Right ventricle myocardium inferior (tissue), 1 donor: ENCODE data around the gene SLC20A1. TPM values are rescaled to one million over a fixed set of nuclear protein-coding genes. Genes with fewer than 3 reads are reported as not detected.

Experiments used
- ATAC-seq: fragments of 200-7000 bp; cut with Tn5 transposase; one replicate; pipeline ENCODE4 v1.9.1; 2020; ENCODE audit warnings: mild to moderate bottlenecking, moderate library complexity
- DNase-seq: peaks from one replicate; pipeline ENCODE4 v3.0.0; 2021; ENCODE audit errors: missing footprints
- intact Hi-C: fragments of 100-400 bp; cut with DNase I; formaldehyde crosslinking; loops from one replicate; pipeline ENCODE4 v1.11.0; 2022
- total RNA-seq: library from RNA; stranded (reverse); fragmentation: NEBNext Ultra II Directional; extraction: Animal tissue kit (Norgen Biotek cat#: 25700); gene quantifications from one replicate; pipeline ENCODE4 v1.2.1, GENCODE V29; 2021
- donor health status: DM: no; HTN: yes; CAD: no; lungs with severe emphysema.

SLC20A1 gene
- total RNA-seq, 1 donor from 2014 or later, result 10.2 TPM

- no peak for ATAC-seq
- intact Hi-C loops, result no loop called here
- peak; percentile 71 for DNase-seq
These were observed 21.6 kb upstream of the SLC20A1 start for GRCh38 chr2:112623913-112624777.

DNA sequence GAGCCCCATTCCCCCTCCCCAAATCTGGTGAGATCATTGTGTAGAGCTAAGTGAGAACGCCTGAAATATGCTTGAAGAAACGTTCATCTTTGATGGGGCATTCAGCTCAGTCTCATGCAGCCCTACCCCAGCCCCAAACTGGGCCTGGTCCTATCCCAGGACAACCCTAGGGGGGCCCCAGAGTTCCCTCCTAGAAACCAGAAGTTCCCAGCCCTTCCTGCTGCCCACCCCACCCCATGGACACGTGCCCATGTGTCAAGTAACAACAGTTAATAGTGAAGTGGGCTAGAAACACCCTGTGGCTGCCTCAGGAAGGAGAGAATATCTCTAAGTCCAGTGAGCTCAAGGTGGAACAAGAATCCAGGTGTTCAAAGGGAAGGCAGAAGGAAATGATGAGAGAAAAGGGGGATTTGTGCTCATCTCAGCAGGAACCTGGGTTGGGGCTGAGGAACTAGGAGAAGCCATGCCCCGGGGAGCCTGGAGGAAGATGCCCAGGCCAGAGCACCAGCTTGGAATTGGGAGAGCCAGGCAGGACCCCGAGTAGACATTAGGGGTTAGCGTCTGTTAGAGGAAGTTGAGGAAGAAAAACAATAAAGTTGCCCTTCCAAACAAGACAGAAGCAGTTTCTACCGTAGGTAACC, 20.1 kb upstream of the SLC20A1 start:
- DNase-seq (no peak), ATAC-seq (no peak)
- intact Hi-C loops, result loop anchor here (1.0 kb wide), 2 partner anchors 66 to 101 kb away; no protein-coding TSS in a partner anchor

DNA sequence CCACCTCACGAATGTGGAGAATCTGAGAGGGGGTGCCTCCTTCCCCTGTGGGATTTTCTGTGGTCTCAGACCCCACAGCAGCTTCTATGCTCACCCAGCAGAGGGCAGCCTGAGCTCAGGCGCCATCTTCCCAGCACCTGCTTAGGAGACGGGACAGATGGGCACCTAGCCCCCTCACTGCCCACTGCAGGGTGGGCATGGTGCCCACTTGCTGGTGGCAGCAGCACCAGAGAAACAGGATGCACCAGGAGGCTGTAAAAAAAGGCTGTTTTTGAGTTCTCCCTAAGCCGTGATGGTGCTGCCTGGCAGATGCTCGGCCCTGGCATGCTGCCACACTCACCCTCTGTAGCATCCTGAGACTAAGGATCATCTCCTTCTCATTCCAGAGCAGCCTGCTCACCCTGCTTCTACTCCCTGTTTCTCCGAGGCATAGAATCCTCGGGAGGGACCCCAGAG, 19.1 kb upstream of the SLC20A1 start:
- DNase-seq (peak; percentile 79), ATAC-seq (peak; percentile 77)
- intact Hi-C loops, result loop anchor here (1.0 kb wide), 2 partner anchors 65 to 100 kb away; no protein-coding TSS in a partner anchor

DNA sequence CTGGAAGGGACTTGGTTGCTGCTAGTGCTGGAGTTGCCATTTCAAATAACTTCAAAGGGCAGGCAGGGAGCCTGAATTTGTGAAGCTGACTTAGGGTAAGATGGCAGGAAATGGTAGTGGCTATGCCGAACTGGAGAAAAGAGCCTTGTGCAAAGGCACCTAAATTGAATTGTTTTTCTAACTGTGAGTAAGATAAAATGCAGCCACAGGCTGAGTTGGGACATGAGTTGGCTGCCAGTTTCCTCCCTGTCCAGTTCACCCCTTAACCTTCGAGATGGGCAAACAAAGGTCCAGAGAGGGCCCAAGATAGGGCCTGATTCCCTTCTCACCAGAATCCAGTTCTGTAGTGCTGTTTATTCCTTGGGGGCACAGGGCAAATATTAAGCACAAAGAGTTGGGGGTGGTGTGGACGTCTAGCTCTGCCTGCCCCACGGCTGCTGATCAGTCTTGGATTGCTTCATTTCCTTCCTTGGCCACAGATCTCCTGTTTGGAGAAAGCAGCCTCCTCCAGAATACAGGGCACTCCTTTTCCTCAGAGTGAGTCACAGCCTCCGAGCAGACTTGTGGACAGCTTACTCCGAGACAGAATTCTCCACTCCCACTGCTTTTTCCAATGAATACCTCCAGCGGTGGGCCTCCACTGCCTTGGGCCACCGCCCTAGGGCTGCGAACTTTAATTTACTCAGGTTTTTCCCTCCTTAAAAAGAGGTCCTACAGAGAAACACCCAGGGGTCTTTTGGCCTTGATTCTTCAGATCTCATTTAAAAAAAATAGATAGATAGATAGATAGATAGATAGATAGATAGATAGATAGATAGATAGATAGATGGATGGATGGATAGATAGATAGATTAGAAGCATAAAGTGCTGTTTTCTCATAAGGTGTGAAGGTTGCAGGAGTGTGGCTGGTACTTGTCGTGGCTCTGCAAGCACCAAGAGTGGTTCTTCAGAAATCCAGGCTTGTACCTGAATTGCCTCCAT, 18.4 kb upstream of the SLC20A1 start:
- intact Hi-C loops, result no loop called here
- DNase-seq, result no peak

DNA sequence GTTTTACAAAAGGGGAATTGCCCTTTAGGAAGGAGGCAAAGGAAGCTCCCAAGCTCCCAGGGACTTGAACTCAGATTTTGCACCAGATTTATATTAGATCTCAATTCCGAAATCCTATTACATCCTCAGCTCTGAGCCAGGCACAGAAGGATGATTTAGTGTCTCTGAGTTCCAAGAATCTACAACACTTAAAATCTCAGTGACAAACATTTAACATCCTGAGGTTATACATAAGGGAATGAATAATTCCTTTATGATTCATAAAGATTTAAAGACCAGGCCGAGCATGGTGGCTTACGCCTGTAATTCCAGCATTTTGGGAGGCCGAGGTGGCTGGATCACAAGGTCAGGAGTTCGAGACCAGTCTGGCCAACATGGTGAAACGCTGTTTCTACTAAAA, 16.5 kb upstream of the SLC20A1 start:
- intact Hi-C loops, result no loop called here
- no peak for ATAC-seq

More for the DNA sequence above, 18.4 kb upstream of the SLC20A1 start:
- ATAC-seq, result peak; percentile 96

DNA sequence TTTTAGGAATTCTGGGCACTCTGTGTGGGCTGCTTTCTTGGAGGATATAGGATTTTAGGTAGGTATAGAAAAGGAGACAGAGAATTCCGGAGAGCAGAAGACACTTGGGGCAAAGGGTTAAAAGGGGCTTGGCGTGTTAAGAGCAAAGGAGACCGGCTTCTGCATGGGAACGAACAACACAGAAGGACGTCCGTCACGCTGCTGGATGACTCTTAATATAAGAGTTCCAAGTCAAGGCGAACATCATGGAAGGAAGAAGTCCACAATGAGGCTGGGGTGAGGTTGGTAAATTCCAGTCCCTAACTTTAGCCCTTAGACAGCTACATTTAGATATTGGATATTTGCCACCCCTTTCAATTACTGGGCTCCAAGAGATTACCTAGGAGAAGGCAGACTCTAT, 15.9 kb upstream of the SLC20A1 start:
- no peak for DNase-seq
- ATAC-seq, result no peak
- intact Hi-C loops, result no loop called here

More for the DNA sequence above, 16.5 kb upstream of the SLC20A1 start:
- DNase-seq, result no peak

DNA sequence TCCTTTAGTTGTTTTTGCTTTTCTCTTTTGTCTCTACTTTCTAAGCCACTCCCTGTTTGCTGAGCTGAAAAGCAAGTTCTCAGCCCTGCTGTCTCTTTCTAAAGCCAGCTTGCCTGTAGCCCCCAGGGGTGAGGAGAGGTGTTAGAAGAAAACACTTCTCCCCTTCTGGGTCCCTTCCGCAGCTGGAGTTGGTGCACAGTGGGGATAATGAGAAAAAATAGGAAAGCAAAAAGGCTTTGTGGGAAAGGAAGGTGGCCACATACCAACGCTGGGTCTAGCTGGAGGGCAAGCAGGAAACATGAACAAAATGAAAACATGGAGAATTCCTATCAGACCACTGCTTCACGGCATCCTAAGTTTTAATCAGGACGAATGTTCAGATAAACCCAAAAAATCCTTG, 15.5 kb upstream of the SLC20A1 start:
- ATAC-seq, result no peak
- intact Hi-C loops, result no loop called here
- no peak for DNase-seq

DNA sequence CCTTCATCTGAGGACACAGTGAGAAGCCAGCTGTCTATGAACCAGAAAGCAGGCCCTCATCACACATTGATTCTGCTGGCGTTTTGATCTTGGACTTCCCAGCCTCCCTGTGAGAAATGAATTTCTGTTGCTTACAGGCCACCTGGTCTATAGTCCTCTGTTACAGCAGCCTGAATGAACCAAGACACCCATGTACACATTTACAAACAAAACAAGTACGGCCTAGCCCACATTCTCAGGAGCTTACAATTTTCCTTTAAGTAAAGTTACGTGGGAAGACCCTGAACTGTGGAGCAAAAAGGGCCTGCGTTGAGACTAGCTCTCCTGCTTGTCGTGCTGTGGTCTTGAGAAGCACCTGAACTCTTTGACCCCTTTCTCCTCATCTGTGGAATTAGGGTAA, 12.0 kb upstream of the SLC20A1 start:
- ATAC-seq (no peak), DNase-seq (no peak)
- intact Hi-C loops, result no loop called here

- no peak for DNase-seq
- no peak for ATAC-seq
- intact Hi-C loops, result no loop called here
These were observed 11.4 kb upstream of the SLC20A1 start for GRCh38 chr2:112634153-112634873.

DNA sequence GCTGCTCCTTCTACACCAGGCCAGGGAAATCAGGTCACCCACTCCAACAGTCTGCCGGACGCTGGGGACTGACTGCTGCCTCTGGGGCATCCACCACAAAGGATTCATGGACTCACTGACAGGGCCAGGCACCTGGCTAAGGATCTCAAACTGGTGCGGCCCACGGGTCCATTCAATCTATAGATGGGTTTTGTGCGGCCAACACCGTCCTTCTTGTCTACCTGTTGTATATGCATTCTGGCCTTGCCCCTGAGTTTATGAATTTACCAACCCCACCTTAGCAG, 10.9 kb upstream of the SLC20A1 start:
- no peak for DNase-seq
- no peak for ATAC-seq
- intact Hi-C loops, result no loop called here

DNA sequence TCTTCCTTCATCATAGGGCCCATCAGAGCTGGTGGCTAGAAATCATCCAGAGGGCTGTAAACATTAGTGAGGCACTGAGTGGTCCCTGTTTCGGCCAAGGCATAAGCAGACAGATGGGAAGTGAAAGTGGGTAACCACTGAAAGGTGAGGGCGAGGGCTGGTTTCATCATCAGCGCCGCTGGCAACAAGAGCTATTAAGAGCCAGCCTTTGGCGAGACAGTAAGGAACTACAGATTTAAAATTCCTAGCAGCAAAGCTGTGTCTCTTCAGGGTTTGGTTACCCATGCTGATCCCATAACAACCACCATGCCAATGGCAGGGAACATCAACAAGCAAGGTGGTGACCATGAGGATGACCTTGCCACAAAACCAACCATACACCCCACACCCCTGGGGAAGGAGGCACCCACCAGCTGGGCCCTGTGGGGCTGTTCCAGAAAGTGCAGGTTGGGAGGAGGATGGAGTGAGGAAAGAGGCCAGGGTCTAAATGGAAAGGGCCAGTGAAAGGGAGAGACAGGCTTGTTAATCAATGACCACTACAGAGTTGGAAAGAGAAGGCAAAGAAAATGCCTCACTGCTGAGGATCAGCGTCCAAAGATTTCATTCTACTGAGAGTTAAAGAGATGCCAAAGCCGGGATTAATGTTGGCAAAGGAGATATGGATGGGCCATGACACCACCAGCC, 9.0 kb upstream of the SLC20A1 start:
- intact Hi-C loops, result no loop called here
- DNase-seq (no peak), ATAC-seq (no peak)

DNA sequence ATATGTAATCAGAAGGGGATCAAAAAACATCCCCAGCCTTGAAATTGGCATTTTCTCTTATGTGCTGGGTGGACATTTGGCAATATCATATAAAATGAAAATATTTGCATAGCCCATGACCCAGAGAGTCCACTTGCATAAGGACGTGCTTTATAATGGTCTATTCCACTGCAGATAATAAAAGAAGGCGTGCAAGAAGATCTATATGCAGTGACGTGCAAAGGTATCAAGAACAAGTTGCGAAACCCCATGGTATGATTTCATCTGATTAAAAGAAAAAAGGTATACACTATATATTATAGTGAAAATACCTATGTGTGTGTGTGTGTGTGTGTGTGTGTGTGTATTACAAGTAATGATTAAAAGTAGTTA, 8.5 kb upstream of the SLC20A1 start:
- DNase-seq (no peak), ATAC-seq (no peak)
- intact Hi-C loops, result no loop called here

DNA sequence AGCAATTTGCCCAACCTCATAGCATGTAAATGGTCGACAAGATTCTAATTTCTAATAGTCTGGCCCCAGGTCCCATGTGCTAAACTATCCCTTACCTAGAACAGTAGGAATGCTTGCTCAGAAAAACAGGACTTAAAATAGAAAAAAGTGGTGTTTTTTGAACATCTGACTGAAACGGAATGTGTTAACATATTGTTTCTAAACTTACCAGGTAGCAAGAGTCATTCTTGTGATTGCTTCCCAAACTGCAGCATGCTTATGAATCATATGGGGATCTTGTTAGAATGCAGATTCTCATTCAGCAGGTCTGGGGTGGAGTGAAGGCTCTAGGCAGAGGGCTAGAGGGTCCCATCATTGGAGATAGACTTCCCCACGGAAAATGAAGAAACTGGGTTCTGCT, 5.8 kb upstream of the SLC20A1 start:
- DNase-seq (no peak), ATAC-seq (no peak)
- intact Hi-C loops, result no loop called here

DNA sequence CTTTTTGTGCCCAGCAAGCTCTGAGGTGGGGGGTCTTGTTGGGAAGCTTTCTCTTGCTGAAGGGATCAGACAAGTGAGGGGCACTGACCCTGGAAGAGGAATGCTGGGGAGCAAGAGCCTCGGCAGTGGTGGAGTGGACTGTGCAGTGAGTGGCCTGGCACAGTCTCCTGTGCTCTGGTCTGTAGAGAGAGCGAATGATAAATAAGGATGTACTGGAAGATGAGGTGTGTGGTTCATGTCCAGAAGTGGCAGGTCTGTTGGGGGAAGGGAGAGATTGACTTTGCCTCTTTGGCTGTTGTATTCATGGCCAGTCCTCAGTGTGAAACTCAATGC, 5.3 kb upstream of the SLC20A1 start:
- intact Hi-C loops, result no loop called here
- ATAC-seq, result no peak
- no peak for DNase-seq

DNA sequence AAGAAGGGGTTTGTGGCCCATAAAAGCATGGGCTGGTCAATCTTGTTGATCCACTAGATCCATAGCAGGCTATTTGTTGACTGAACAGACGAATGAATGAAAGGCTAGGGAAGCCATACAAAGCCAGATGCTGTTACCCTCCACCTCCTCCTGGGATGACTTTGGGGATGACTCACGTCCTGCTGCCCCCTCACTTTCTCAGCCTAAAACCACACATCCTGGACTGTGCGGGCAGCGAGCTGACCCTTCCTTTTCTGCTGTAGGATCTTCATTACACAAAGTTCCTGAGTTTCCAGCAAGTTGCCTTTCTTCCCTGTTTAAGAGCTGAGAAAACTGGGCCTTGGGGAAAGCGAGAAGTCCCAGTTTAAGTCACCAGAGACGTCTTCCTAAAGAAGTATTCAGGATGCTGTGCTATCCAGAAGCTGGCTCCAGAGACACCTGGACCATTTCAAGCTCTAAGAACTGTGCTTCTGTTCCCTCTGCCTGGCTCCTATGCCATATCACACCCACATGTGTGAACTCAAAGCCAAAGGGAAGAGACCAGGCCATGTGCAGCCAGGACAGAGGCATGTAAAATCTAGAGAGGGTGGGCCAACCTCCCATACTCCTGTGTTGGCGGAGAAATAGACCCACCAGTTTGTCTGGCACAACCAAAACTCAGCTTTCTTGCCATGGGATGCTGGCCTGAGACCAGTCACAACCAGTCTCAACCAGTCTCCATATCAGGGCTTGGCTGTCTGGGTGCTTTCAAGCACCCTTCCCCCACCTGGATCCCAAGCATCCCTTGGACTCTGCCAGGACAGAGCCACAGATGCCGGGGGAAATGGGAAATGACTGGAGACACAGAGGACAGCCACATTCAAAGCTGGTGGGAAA, 4.7 kb upstream of the SLC20A1 start:
- ATAC-seq (no peak), DNase-seq (no peak)
- intact Hi-C loops, result no loop called here

GRCh38 chr2:112641701-112642100, 4.0 kb upstream of the SLC20A1 start:
- ATAC-seq, result no peak
- intact Hi-C loops, result no loop called here
- DNase-seq, result no peak

DNA sequence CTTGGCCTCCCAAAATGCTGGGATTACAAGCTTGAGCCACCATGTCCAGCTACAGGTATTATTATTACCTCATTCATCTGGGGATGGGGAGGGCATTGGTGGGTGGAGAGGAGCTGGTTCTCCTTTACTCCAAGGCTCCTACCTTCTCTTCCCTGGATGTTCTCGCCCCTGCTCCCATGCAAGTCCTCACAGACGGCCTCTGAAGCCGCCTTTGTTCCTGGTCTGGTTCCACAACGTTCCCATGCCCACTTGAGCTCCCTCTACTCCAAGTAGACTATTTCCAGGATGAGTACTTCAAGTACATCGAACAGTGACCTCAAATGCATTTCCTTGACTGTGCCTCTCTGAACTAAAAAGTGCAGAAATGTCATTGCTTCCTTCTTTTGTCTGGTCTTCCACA, 3.2 kb upstream of the SLC20A1 start:
- no peak for ATAC-seq
- no peak for DNase-seq
- intact Hi-C loops, result no loop called here
